Measurements from ENCODE around the gene LRRC9. TPM values are rescaled to one million over a fixed set of nuclear protein-coding genes. Genes with fewer than 3 reads are reported as not detected.
"Not testable (repeated sequence)": the region's sequence is repeated elsewhere in the genome, so short reads cannot be mapped to it uniquely, and the experiment has no call there.

Gene LRRC9
- total RNA-seq, 1 donor from 2014 or later: not detected

DNA sequence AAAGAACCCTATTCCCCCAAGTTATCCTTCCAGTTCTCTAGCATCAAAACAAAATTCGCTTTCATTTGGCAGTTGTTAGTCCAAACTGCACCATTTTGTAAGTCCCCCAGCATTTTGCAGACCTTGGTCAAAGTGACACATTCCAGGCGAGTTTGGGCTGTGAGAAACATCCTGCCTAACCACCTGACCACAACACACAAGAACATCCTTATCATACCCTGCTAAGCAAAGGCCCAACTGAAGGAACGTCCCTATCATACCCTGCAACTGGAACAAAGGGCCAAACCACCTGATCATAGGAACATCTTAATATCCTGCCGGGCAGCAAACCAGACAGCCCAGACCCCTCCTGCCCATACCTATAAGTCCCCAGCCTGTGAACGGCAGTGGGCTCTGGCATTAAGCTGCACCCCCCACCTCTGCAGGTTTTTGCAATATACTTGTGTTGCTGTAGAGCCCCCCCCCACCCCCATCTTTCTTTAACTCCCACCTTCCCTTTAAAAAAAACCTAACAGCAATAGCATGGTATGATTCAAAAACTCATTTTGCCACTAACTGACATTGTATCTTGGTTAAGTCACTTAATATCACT lies 174.5 kb downstream of the LRRC9 start:
- peaks cover 18% of the 10 kb centered on the region for H3K4me1 ChIP-seq
- DNase-seq: no peak
- no peak for ATAC-seq
- no peaks in the 10 kb centered on the region for H3K36me3 ChIP-seq
- H3K4me3 ChIP-seq: no peak overlapping the region
- no peak overlapping the region for H3K27ac ChIP-seq
- H3K9me3 ChIP-seq: no peaks in the 10 kb centered on the region
- intact Hi-C loops (cut with DNase I): loop anchor here (10.0 kb wide), 1 partner anchor 70 kb away; the partner anchor contains the start of gene DHRS7
- TF ChIP-seq, protein P1, sequence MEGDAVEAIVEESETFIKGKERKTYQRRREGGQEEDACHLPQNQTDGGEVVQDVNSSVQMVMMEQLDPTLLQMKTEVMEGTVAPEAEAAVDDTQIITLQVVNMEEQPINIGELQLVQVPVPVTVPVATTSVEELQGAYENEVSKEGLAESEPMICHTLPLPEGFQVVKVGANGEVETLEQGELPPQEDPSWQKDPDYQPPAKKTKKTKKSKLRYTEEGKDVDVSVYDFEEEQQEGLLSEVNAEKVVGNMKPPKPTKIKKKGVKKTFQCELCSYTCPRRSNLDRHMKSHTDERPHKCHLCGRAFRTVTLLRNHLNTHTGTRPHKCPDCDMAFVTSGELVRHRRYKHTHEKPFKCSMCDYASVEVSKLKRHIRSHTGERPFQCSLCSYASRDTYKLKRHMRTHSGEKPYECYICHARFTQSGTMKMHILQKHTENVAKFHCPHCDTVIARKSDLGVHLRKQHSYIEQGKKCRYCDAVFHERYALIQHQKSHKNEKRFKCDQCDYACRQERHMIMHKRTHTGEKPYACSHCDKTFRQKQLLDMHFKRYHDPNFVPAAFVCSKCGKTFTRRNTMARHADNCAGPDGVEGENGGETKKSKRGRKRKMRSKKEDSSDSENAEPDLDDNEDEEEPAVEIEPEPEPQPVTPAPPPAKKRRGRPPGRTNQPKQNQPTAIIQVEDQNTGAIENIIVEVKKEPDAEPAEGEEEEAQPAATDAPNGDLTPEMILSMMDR (IDR thresholded peaks at IDR 0.05): no peak
- no peaks in the 10 kb centered on the region for H3K27me3 ChIP-seq

DNA sequence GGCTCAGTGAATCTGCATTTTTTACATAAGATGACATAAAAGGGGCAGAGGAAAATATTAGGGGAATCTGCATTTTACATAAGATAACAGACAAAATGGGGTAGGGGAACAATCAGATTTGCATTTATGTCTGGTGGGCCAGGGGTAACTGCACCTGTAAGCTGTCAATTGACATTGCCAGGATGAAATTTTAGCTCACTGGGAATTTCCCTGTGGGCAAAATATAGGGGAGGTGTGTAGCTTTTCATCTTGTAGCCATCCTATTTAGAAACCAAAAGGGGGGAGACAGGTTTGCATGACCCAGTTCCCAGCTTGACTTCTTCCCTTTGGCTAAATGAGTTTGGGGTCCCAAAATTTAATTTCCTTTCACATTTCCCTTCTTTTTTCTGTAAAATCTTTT lies 175.3 kb downstream of the LRRC9 start:
- no peak overlapping the region for H3K4me3 ChIP-seq
- DNase-seq (no peak), ATAC-seq (no peak)
- peaks cover 18% of the 10 kb centered on the region for H3K4me1 ChIP-seq
- no peaks in the 10 kb centered on the region for H3K27me3 ChIP-seq
- H3K27ac ChIP-seq: no peak overlapping the region
- intact Hi-C loops (cut with DNase I): loop anchor here (10.0 kb wide), 1 partner anchor 70 kb away; the partner anchor contains the start of gene DHRS7
- TF ChIP-seq, protein P1 (IDR thresholded peaks at IDR 0.05): no peak
- H3K36me3 ChIP-seq: no peaks in the 10 kb centered on the region
- H3K9me3 ChIP-seq: no peaks in the 10 kb centered on the region

DNA sequence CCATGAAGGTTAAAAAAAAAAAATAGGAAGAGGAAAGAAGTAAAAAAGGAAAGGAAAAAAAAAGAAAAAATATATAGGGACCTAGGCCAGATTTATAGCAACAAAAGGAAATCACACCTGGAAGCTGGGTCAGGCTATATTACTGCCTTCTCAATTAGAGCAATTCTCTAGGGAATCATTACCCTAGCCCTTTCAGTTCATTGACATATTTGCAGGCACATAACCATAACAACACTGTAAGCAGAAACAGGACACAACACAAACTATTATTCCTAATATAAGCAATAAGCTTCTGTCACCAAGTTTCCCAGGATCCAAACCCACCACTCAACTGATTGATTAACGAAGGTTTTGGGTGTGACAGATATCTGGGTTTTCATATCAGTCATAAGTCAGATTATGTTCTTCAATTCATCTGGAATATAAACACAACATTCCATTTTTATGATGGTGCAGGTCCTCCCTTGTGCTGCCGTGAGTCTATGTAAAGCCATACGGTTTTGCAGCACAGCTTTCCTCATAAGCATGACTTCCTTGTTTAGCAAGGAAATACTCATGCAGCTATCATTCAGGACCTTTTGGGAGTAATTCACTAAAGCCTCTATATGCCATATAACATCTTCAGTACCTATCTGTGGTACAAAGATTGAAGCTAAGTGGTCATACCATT lies 176.0 kb downstream of the LRRC9 start:
- TF ChIP-seq, protein P1 (IDR thresholded peaks at IDR 0.05): no peak
- Histone ChIP-seq H3K27ac (no peak overlapping the region), H3K36me3 (no peaks in the 10 kb centered on the region), H3K9me3 (no peaks in the 10 kb centered on the region), H3K27me3 (no peaks in the 10 kb centered on the region), H3K4me1 (peaks cover 18% of the 10 kb centered on the region), H3K4me3 (no peak overlapping the region)
- DNase-seq: no peak
- intact Hi-C loops (cut with DNase I): loop anchor here (10.0 kb wide), 1 partner anchor 69 kb away; the partner anchor contains the start of gene DHRS7
- ATAC-seq: no peak

DNA sequence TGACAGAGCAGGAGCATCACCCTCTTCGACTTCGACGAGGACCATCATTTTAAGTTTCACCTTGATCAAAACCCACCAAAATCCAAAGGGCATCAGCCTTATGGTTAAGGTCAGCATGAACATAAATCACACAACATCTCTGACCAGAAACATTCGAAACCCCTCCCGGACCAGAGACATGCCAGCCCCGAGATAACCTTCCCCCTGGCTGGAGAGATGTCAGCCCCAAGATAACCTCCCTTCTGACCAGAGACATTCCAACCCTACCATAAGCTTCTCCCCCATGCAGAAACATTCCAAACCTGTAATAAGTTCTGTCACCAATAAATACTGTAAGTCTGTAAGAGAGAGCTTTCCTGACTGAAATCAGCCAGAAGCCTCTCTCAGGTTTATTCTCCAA lies 178.0 kb downstream of the LRRC9 start:
- Histone ChIP-seq H3K27ac (no peak overlapping the region), H3K4me3 (no peak overlapping the region), H3K9me3 (no peaks in the 10 kb centered on the region), H3K36me3 (no peaks in the 10 kb centered on the region), H3K27me3 (no peaks in the 10 kb centered on the region), H3K4me1 (peaks cover 18% of the 10 kb centered on the region)
- ATAC-seq (no peak), DNase-seq (no peak)
- intact Hi-C loops (cut with DNase I): loop anchor here (10.0 kb wide), 1 partner anchor 67 kb away; the partner anchor contains the start of gene DHRS7
- TF ChIP-seq, protein P1 (IDR thresholded peaks at IDR 0.05): no peak

DNA sequence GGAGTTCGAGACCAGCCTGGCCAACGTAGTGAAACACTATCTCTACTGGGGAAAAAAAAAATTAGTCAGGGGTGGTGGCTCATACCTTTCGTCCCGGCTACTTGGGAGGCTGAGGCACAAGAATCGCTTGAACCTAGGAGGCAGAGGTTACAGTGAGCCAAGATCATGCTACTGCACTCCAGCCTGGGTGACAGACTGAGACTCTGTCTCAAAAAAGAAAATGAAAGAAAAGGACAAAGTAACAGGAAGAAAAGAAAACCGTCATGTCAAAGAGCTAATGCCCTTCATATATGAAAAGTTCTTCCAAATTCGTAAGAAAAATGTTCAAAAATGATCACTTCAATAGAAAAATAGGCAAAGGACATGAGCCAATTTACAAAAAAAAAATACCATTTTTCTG lies 179.9 kb downstream of the LRRC9 start:
- not testable (repeated sequence) for H3K27ac ChIP-seq, H3K27me3 ChIP-seq, H3K9me3 ChIP-seq, H3K4me3 ChIP-seq, H3K4me1 ChIP-seq, H3K36me3 ChIP-seq, ATAC-seq, DNase-seq
- intact Hi-C loops (cut with DNase I): loop anchor here (10.0 kb wide), 1 partner anchor 65 kb away; the partner anchor contains the start of gene DHRS7

DNA sequence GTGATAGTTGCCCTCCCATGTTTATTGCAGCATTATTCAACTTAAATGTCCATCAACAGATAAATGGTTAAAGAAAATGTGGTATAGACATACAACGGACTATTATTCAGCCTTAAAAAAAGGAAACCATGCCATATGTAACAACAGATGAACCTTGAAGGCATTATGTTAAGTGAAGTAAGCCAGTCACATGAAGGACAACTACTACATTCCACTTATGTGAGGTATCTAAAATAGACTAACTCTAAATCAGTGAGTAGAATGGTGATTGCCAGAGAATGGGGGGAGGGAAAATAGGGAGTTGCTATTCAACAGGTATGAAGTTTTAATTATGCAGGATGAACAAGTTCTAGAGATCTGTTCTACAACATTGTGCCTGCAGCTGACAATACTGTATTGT lies 181.8 kb downstream of the LRRC9 start:
- H3K27me3 ChIP-seq: no peaks in the 10 kb centered on the region
- intact Hi-C loops (cut with DNase I): no loop called here
- no peaks in the 10 kb centered on the region for H3K4me1 ChIP-seq
- no peaks in the 10 kb centered on the region for H3K36me3 ChIP-seq
- no peak for DNase-seq
- H3K4me3 ChIP-seq: no peak overlapping the region
- TF ChIP-seq, protein P1 (IDR thresholded peaks at IDR 0.05): no peak
- ATAC-seq: no peak
- no peaks in the 10 kb centered on the region for H3K9me3 ChIP-seq
- H3K27ac ChIP-seq: no peak overlapping the region
